Stimulated activated CD4-positive, alpha-beta T cell treated with anti-CD3 and anti-CD28 coated beads, Interleukin-12 subunit alpha, Interleukin-12 subunit beta, amount 100 ng/mL, for 4 hours (primary cell): ENCODE measurements around the gene PLCH2.

ENCODE experiments used
- DNase-seq: peaks from one replicate; pipeline ENCODE4 v3.0.0-alpha.2; 2020

PLCH2 gene

GRCh38 chr1:2480236-2480985 lies 4.3 kb downstream of the PLCH2 start:
- no peak for DNase-seq

GRCh38 chr1:2480986-2481364 lies 4.9 kb downstream of the PLCH2 start:
- no peak for DNase-seq

GRCh38 chr1:2481885-2482284 lies 5.8 kb downstream of the PLCH2 start:
- no peak for DNase-seq

- DNase-seq = no peak
Observed at GRCh38 chr1:2482588-2482987, 6.5 kb downstream of the PLCH2 start.

- no peak for DNase-seq
Observed at GRCh38 chr1:2483026-2483425, 6.9 kb downstream of the PLCH2 start.

GRCh38 chr1:2483970-2484369 lies 7.9 kb downstream of the PLCH2 start:
- DNase-seq = no peak

- DNase-seq = no peak
Observed at GRCh38 chr1:2486041-2486440, 10.0 kb downstream of the PLCH2 start.

GRCh38 chr1:2486558-2486957 lies 10.5 kb downstream of the PLCH2 start:
- no peak for DNase-seq

GRCh38 chr1:2488688-2489087 lies 12.6 kb downstream of the PLCH2 start:
- no peak for DNase-seq

- no peak for DNase-seq
Observed at GRCh38 chr1:2489615-2490014, 13.5 kb downstream of the PLCH2 start.

- DNase-seq = no peak
Observed at GRCh38 chr1:2492091-2492490, 16.0 kb downstream of the PLCH2 start.

GRCh38 chr1:2493218-2493617 lies 17.1 kb downstream of the PLCH2 start:
- DNase-seq = no peak

GRCh38 chr1:2493691-2494322 lies 17.7 kb downstream of the PLCH2 start:
- DNase-seq = no peak

- DNase-seq = no peak
Observed at GRCh38 chr1:2494323-2494693, 18.2 kb downstream of the PLCH2 start.

- DNase-seq = no peak
Observed at GRCh38 chr1:2495026-2495425, 18.9 kb downstream of the PLCH2 start.

- DNase-seq = no peak
Observed at GRCh38 chr1:2495546-2495945, 19.5 kb downstream of the PLCH2 start.

- no peak for DNase-seq
Observed at GRCh38 chr1:2496087-2496622, 20.1 kb downstream of the PLCH2 start.

GRCh38 chr1:2496746-2497145 lies 20.7 kb downstream of the PLCH2 start:
- DNase-seq = no peak

GRCh38 chr1:2497891-2498290 lies 21.8 kb downstream of the PLCH2 start:
- DNase-seq = no peak

- no peak for DNase-seq
Observed at GRCh38 chr1:2498648-2499047, 22.6 kb downstream of the PLCH2 start.

- no peak for DNase-seq
Observed at GRCh38 chr1:2499260-2499659, 23.2 kb downstream of the PLCH2 start.

GRCh38 chr1:2499986-2500596 lies 24.0 kb downstream of the PLCH2 start:
- DNase-seq = no peak

- no peak for DNase-seq
Observed at GRCh38 chr1:2501041-2501819, 25.1 kb downstream of the PLCH2 start.

- no peak for DNase-seq
Observed at GRCh38 chr1:2501820-2502119, 25.7 kb downstream of the PLCH2 start.
